Hepatocyte (in vitro differentiated cells): ENCODE data around the gene RPAP2. TPM values are rescaled to one million over a fixed set of nuclear protein-coding genes. Genes with fewer than 3 reads are reported as not detected.

Source experiments
- DNase-seq: peaks from one replicate; pipeline ENCODE4 v3.0.0-alpha.2; 2016; ENCODE audit warnings: low spot score
- H2AFZ ChIP-seq: fragments of 200-600 bp; sonication (generic); 2 replicates; pipeline ENCODE4 v1.6.0; 2016; ENCODE audit warnings: antibody characterized with exemption, mild to moderate bottlenecking
- H3K27ac ChIP-seq: fragments of 200-600 bp; sonication (generic); 2 replicates; pipeline ENCODE4 v1.5.1; 2016; ENCODE audit warnings: mild to moderate bottlenecking
- H3K27me3 ChIP-seq: fragments of 200-600 bp; sonication (generic); 2 replicates; pipeline ENCODE4 v1.6.1; 2016
- H3K36me3 ChIP-seq: fragments of 200-600 bp; sonication (generic); replicated peaks from 2 replicates; pipeline ENCODE4 v1.5.1; 2016; ENCODE audit warnings: low read depth; ENCODE audit not compliant: insufficient read depth
- H3K4me1 ChIP-seq: fragments of 200-600 bp; sonication (generic); 2 replicates; pipeline ENCODE4 v1.5.1; 2016; ENCODE audit warnings: mild to moderate bottlenecking, moderate library complexity; ENCODE audit not compliant: insufficient read depth
- H3K4me2 ChIP-seq: fragments of 200-600 bp; sonication (generic); 2 replicates; pipeline ENCODE4 v1.6.0; 2016
- H3K4me3 ChIP-seq: fragments of 200-600 bp; sonication (generic); 2 replicates; pipeline ENCODE4 v1.5.1; 2016; ENCODE audit warnings: mild to moderate bottlenecking
- H3K79me2 ChIP-seq: fragments of 200-600 bp; sonication (generic); 2 replicates; pipeline ENCODE4 v1.6.0; 2017; ENCODE audit warnings: mild to moderate bottlenecking
- H3K9me2 ChIP-seq: fragments of 200-600 bp; sonication (generic); replicated peaks from 2 replicates; pipeline ENCODE4 v1.6.0; 2017; ENCODE audit warnings: mild to moderate bottlenecking; ENCODE audit not compliant: insufficient read depth
- H3K9me3 ChIP-seq: fragments of 200-600 bp; sonication (generic); 2 replicates; pipeline ENCODE4 v1.5.1; 2016; ENCODE audit warnings: low read depth, mild to moderate bottlenecking
- H4K20me1 ChIP-seq: fragments of 200-600 bp; sonication (generic); 2 replicates; pipeline ENCODE4 v1.6.0; 2016; ENCODE audit warnings: mild to moderate bottlenecking; ENCODE audit not compliant: insufficient read depth, poor library complexity, severe bottlenecking
- EZH2 ChIP-seq: fragments of 200-600 bp; sonication (generic); IDR thresholded peaks from 2 replicates; pipeline ENCODE4 v1.6.1; 2016; ENCODE audit warnings: antibody characterized with exemption, mild to moderate bottlenecking, borderline replicate concordance
- EZH2phosphoT487 ChIP-seq: fragments of 200-600 bp; sonication (generic); IDR thresholded peaks from one replicate; pipeline ENCODE4 v1.6.1; 2018; ENCODE audit warnings: antibody characterized with exemption, mild to moderate bottlenecking, low read depth, moderate library complexity; ENCODE audit not compliant: unreplicated experiment, severe bottlenecking
- WGBS: methylation state at CpG from one replicate; pipeline ENCODE4 v1.1.6; 2016; ENCODE audit warnings: low lambda C conversion rate; ENCODE audit errors: missing lambda C conversion rate; 5-methylcytosine and 5-hydroxymethylcytosine counted together
- polyA plus RNA-seq: library from polyadenylated mRNA; unstranded; fragments of >200 nt; fragmentation: Nextera tagmentation; extraction: Ambion mirVana; gene quantifications from 2 replicates; pipeline ENCODE4 v1.2.1, GENCODE V29; 2016
- total RNA-seq: library from RNA; depleted of rRNA; stranded (reverse); fragments of >200 nt; gene quantifications from 2 replicates; pipeline ENCODE4 v1.2.3, GENCODE V29; 2014
- TF ChIP-seq, protein P1 (sequence below): fragments of 200-600 bp; sonication (generic); IDR thresholded peaks from 2 replicates; pipeline ENCODE4 v1.5.1; 2016; ENCODE audit warnings: antibody characterized with exemption, mild to moderate bottlenecking; ENCODE audit not compliant: poor library complexity

Gene RPAP2
- total and polyA plus RNA-seq, 2 experiments from 2014 or later = 20.7 to 23.4 TPM

DNA sequence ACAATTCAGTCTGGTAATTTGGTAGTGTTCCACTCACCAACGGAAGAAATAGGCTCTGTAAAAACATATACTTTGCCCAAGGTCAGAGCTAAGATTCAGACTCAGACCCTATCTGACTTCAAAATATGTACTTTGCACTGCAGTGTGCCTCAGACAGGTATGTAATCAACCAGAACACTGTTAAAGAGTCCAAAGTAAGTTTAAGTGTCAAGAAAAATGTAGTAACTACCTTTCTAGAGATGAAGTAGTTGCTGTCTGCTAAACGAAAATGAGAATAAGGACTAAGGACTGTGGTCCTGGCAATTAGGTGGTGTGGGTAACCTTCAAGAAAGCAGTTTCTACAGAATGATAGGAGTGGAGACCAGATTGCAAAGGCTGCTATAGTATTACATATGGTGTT is 61.1 kb downstream of the RPAP2 start:
- TF ChIP-seq EZH2 = no peak
- TF ChIP-seq, protein P1, sequence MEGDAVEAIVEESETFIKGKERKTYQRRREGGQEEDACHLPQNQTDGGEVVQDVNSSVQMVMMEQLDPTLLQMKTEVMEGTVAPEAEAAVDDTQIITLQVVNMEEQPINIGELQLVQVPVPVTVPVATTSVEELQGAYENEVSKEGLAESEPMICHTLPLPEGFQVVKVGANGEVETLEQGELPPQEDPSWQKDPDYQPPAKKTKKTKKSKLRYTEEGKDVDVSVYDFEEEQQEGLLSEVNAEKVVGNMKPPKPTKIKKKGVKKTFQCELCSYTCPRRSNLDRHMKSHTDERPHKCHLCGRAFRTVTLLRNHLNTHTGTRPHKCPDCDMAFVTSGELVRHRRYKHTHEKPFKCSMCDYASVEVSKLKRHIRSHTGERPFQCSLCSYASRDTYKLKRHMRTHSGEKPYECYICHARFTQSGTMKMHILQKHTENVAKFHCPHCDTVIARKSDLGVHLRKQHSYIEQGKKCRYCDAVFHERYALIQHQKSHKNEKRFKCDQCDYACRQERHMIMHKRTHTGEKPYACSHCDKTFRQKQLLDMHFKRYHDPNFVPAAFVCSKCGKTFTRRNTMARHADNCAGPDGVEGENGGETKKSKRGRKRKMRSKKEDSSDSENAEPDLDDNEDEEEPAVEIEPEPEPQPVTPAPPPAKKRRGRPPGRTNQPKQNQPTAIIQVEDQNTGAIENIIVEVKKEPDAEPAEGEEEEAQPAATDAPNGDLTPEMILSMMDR = no peak
- Histone ChIP-seq H3K9me3 (no peaks in the 10 kb centered on the region), H2AFZ (no peak overlapping the region), H4K20me1 (no peaks in the 10 kb centered on the region), H3K36me3 (no peaks in the 10 kb centered on the region), H3K27ac (no peak overlapping the region), H3K4me2 (no peak overlapping the region), H3K79me2 (no peaks in the 10 kb centered on the region), H3K4me3 (no peak overlapping the region), H3K27me3 (no peaks in the 10 kb centered on the region), H3K4me1 (no peaks in the 10 kb centered on the region), H3K9me2 (no peaks in the 10 kb centered on the region)
- 73% methylated on average over 2 of the region's 2 CpGs for WGBS
- peak; percentile 6 for DNase-seq

DNA sequence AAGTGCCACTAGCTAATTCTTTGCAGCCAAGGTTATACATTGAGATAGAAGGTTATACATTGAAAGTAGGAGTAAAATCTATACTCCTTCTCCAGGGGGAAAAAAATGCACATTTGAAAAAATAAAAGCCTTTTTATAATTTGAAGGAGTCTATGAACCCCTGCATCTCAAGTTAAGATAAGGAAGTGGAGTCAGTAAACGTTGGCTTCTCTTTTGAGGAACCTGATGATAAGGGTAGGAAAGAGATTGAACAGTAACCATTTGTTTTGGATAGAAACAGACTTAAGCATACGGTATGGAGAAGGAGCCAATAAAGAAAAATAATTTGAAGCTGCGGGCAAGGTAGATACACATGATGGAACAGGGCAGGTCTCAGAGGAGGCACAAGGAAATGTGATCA is 64.1 kb downstream of the RPAP2 start:
- no peaks in the 10 kb centered on the region for H3K9me2 ChIP-seq
- H3K4me1 ChIP-seq = no peaks in the 10 kb centered on the region
- WGBS = 68% methylated on average over 3 of the region's 3 CpGs
- H3K4me2 ChIP-seq = no peak overlapping the region
- DNase-seq = no peak
- H3K79me2 ChIP-seq = no peaks in the 10 kb centered on the region
- no peaks in the 10 kb centered on the region for H3K9me3 ChIP-seq
- H2AFZ ChIP-seq = no peak overlapping the region
- no peaks in the 10 kb centered on the region for H3K36me3 ChIP-seq
- TF ChIP-seq, protein P1 = no peak
- TF ChIP-seq EZH2phosphoT487 (no peak), EZH2 (no peak)
- no peak overlapping the region for H3K4me3 ChIP-seq
- no peaks in the 10 kb centered on the region for H4K20me1 ChIP-seq
- no peaks in the 10 kb centered on the region for H3K27me3 ChIP-seq
- H3K27ac ChIP-seq = no peak overlapping the region

DNA sequence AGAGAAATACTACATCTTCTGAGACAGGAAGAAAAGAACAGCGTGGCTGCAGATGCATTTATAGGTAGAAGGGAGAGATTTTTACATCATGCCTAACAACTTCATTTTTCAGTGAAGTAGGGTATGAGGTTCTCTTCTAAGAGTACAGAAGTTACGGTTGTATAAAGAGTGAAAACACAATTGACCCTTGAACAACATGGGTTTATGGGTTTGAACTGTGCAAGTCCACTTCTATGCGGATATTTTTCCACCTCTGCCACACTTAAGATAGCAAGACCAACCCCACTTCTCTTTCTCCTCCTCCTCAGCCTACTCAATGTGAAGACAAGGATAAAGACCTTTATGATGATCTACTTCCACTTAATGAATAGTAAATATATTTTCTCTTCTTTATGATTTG is 64.5 kb downstream of the RPAP2 start:
- no peaks in the 10 kb centered on the region for H3K79me2 ChIP-seq
- no peak for DNase-seq
- no peaks in the 10 kb centered on the region for H3K9me2 ChIP-seq
- no peaks in the 10 kb centered on the region for H3K9me3 ChIP-seq
- H3K27ac ChIP-seq = no peak overlapping the region
- no peak overlapping the region for H3K4me3 ChIP-seq
- TF ChIP-seq, protein P1 = no peak
- TF ChIP-seq EZH2phosphoT487 (no peak), EZH2 (no peak)
- H2AFZ ChIP-seq = no peak overlapping the region
- no peaks in the 10 kb centered on the region for H3K36me3 ChIP-seq
- no peak overlapping the region for H3K4me2 ChIP-seq
- WGBS = 65% methylated on average over 3 of the region's 3 CpGs
- H3K4me1 ChIP-seq = no peaks in the 10 kb centered on the region
- H4K20me1 ChIP-seq = peaks cover under 1% of the 10 kb centered on the region
- no peaks in the 10 kb centered on the region for H3K27me3 ChIP-seq
